K562 (cell line): ENCODE results near the gene FREM3. TPM values are rescaled to one million over a fixed set of nuclear protein-coding genes. Genes with fewer than 3 reads are reported as not detected.

Experiments used
- ATAC-seq: fragments of 200-7000 bp; cut with Tn5 transposase; 3 replicates; pipeline ENCODE4 v1.9.1; 2020; ENCODE audit warnings: moderate library complexity
- BruUV-seq: library from RNA; stranded (reverse); fragments of 400-500 nt; replicated peaks from 2 replicates; lab custom pipeline; 2021; lab: Mats Ljungman, UMichigan
- CTCF ChIA-PET: fragments of 300-600 bp; formaldehyde crosslinking; extraction: SDS; loops from one replicate; lab custom pipeline; 2021; ENCODE audit warnings: low intra/inter-chr PET ratio; lab: Yijun Ruan, JAX
- POLR2A ChIA-PET: fragments of 300-600, 350-650 bp; sonication (Branson Sonifier 250); formaldehyde crosslinking; extraction: SDS; loops from one replicate; lab custom pipeline; 2021; ENCODE audit warnings: antibody characterized with exemption, inconsistent platforms; lab: Yijun Ruan, JAX
- DNase-seq, 4 experiments: peaks; one replicate each; pipeline versions ENCODE4 v3.0.0 to v3.0.0-alpha.2; 2011 to 2018; ENCODE audit warnings: low spot score in 3 of 4, mixed read lengths in 3 of 4; ENCODE audit errors: extremely low read depth in 1 of 4
- FAIRE-seq: peaks from 2 replicates; lab custom pipeline; 2011; peaks lifted over from hg19 to GRCh38; lab: Jason Lieb, UNC
- H2AFZ ChIP-seq: 2 replicates; pipeline ENCODE4 v1.6.0; 2011; ENCODE audit warnings: low read depth, low read length, control low read depth, inconsistent platforms
- H3K27ac ChIP-seq: fragments of 200-600 bp; 3 replicates; pipeline ENCODE4 v1.8.0; 2011; ENCODE audit warnings: low read depth, mild to moderate bottlenecking, control low read depth, inconsistent platforms, low read length, moderate library complexity, mixed read lengths; ENCODE audit errors: extremely low read depth
- H3K27me3 ChIP-seq, 2 experiments: fragments of 300-600 bp in 1 of 2; 2 replicates in 1 of 2; 3 replicates in 1 of 2; pipeline versions ENCODE4 v1.6.0 to v1.8.0; 2011; ENCODE audit warnings: inconsistent platforms in 2 of 2, low read length in 2 of 2, mild to moderate bottlenecking in 1 of 2, mixed read lengths in 1 of 2, moderate library complexity in 1 of 2; ENCODE audit not compliant: control insufficient read depth in 2 of 2, insufficient read depth in 2 of 2
- H3K36me3 ChIP-seq: fragments of 300-600 bp; 3 replicates; pipeline ENCODE4 v1.8.0; 2011; ENCODE audit warnings: mild to moderate bottlenecking, low read length, inconsistent platforms; ENCODE audit not compliant: control insufficient read depth, insufficient read depth
- H3K4me1 ChIP-seq, 2 experiments: fragments of 200-600 bp in 1 of 2; replicated peaks in 1 of 2; 2 replicates in 1 of 2; 3 replicates in 1 of 2; pipeline versions ENCODE4 v1.5.1 to v1.8.0; 2011; ENCODE audit warnings: inconsistent platforms in 2 of 2, low read length in 2 of 2, mild to moderate bottlenecking in 1 of 2, mixed read lengths in 1 of 2, moderate library complexity in 1 of 2; ENCODE audit not compliant: control insufficient read depth in 2 of 2, insufficient read depth in 2 of 2
- H3K4me2 ChIP-seq: 2 replicates; pipeline ENCODE4 v1.6.1; 2011; ENCODE audit warnings: low read length, control low read depth, inconsistent platforms, mixed read lengths; ENCODE audit not compliant: insufficient read depth
- H3K4me3 ChIP-seq: fragments of 200-600 bp; sonication (generic), shearing (Covaris generic); 2 replicates; pipeline ENCODE4 v1.5.1; 2016; ENCODE audit warnings: control low read depth, inconsistent platforms
- H3K79me2 ChIP-seq: fragments of 200-600 bp; 3 replicates; pipeline ENCODE4 v1.8.0; 2011; ENCODE audit warnings: low read length, inconsistent platforms; ENCODE audit not compliant: control insufficient read depth, insufficient read depth
- H3K9ac ChIP-seq, 2 experiments: 2 replicates each; pipeline versions ENCODE4 v1.6.0 to v1.6.1; 2011; ENCODE audit warnings: low read depth in 2 of 2, low read length in 2 of 2, control low read depth in 1 of 2, inconsistent platforms in 1 of 2, mild to moderate bottlenecking in 1 of 2, mixed read lengths in 1 of 2; ENCODE audit not compliant: insufficient read depth in 1 of 2
- H3K9me1 ChIP-seq: one replicate; pipeline ENCODE4 v1.6.0; 2011; ENCODE audit warnings: inconsistent platforms, mild to moderate bottlenecking, low read length, moderate library complexity; ENCODE audit not compliant: control insufficient read depth, insufficient read depth
- H3K9me3 ChIP-seq: replicated peaks from 2 replicates; pipeline ENCODE4 v1.5.1; 2011; ENCODE audit warnings: low read depth, low read length, inconsistent platforms; ENCODE audit not compliant: control insufficient read depth, insufficient read depth
- H4K20me1 ChIP-seq: replicated peaks from 2 replicates; pipeline ENCODE4 v1.6.1; 2011; ENCODE audit warnings: low read length, inconsistent platforms, mixed read lengths; ENCODE audit not compliant: control insufficient read depth, insufficient read depth
- BRF1 ChIP-seq: IDR thresholded peaks from 3 replicates; pipeline ENCODE4 v1.6.1; 2011; ENCODE audit warnings: borderline replicate concordance, mild to moderate bottlenecking; ENCODE audit not compliant: insufficient read length; ENCODE audit errors: extremely low read depth
- CHD4 ChIP-seq: fragments of 200-600 bp; sonication (generic); IDR thresholded peaks from 3 replicates; pipeline ENCODE4 v1.6.1; 2012; ENCODE audit warnings: low read depth, mild to moderate bottlenecking, mixed read lengths, low read length, inconsistent platforms; ENCODE audit not compliant: insufficient read depth, insufficient replicate concordance, poor library complexity, severe bottlenecking
- CREM ChIP-seq: IDR thresholded peaks from 2 replicates; pipeline ENCODE4 v1.6.1; 2014; ENCODE audit warnings: antibody characterized with exemption, low read depth
- KAT8 ChIP-seq: fragments of 450-650 bp; IDR thresholded peaks from 2 replicates; pipeline ENCODE4 v1.6.1; 2016; ENCODE audit warnings: low read depth, mild to moderate bottlenecking
- MBD2 ChIP-seq: sonication (generic); IDR thresholded peaks from 2 replicates; pipeline ENCODE4 v1.6.1; 2016; ENCODE audit warnings: low read depth, borderline replicate concordance
- MTA1 ChIP-seq: fragments of 450-650 bp; IDR thresholded peaks from 2 replicates; pipeline ENCODE4 v1.6.1; 2017; ENCODE audit warnings: borderline replicate concordance
- NBN ChIP-seq: fragments of 450-650 bp; IDR thresholded peaks from 2 replicates; pipeline ENCODE4 v1.6.1; 2016; ENCODE audit warnings: low read depth, mild to moderate bottlenecking
- PTBP1 ChIP-seq: fragments of 200-400 bp; formaldehyde crosslinking; IDR thresholded peaks from 2 replicates; pipeline ENCODE4 v1.6.1; 2017; ENCODE audit warnings: low read depth, low read length
- RB1 ChIP-seq: fragments of 450-650 bp; IDR thresholded peaks from 2 replicates; pipeline ENCODE4 v1.6.1; 2017; ENCODE audit warnings: low read depth, mild to moderate bottlenecking
- STAG1 ChIP-seq: sonication (generic); formaldehyde crosslinking; IDR thresholded peaks from 2 replicates; pipeline ENCODE4 v1.5.0; 2020; ENCODE audit warnings: missing genetic modification reagents, borderline replicate concordance
- XRCC5 ChIP-seq: fragments of 200-400 bp; formaldehyde crosslinking; IDR thresholded peaks from 2 replicates; pipeline ENCODE4 v1.6.1; 2017; ENCODE audit warnings: low read depth, mild to moderate bottlenecking, low read length
- YY1 ChIP-seq, 3 experiments: IDR thresholded peaks; 2 replicates each; pipeline ENCODE4 v1.6.1; 2011; ENCODE audit warnings: low read length in 2 of 3, mild to moderate bottlenecking in 2 of 3, moderate library complexity in 2 of 3, borderline replicate concordance in 1 of 3, control low read depth in 1 of 3, low read depth in 1 of 3; ENCODE audit not compliant: insufficient read depth in 3 of 3, insufficient replicate concordance in 2 of 3, control insufficient read depth in 1 of 3, insufficient read length in 1 of 3; ENCODE audit errors: extremely low read depth in 1 of 3
- ZNF124 ChIP-seq: sonication (generic); formaldehyde crosslinking; IDR thresholded peaks from 2 replicates; pipeline ENCODE4 v1.8.1; 2022; ENCODE audit warnings: missing genetic modification reagents
- ZNF133 ChIP-seq: fragments of 250-450 bp; sonication (Bioruptor Pico); IDR thresholded peaks from 2 replicates; pipeline ENCODE4 v1.4.0; 2020; ENCODE audit warnings: mild to moderate bottlenecking
- ZNF354B ChIP-seq: fragments of 250-450 bp; sonication (Bioruptor Pico); IDR thresholded peaks from 2 replicates; pipeline ENCODE4 v1.4.0; 2020
- ZNF695 ChIP-seq: fragments of 450-650 bp; formaldehyde crosslinking; IDR thresholded peaks from 2 replicates; pipeline ENCODE4 v1.4.0; 2020; ENCODE audit warnings: mild to moderate bottlenecking, moderate library complexity
- WGBS: fragments of 100-300 bp; shearing (Covaris generic); methylation state at CpG from one replicate; pipeline ENCODE4 v1.1.6; 2016; ENCODE audit warnings: low coverage, mixed read lengths; ENCODE audit not compliant: insufficient coverage; ENCODE audit errors: missing lambda C conversion rate; 5-methylcytosine and 5-hydroxymethylcytosine counted together
- in situ Hi-C: fragments of 300-500 bp; cut with MboI; formaldehyde crosslinking; loops from 4 replicates; pipeline ENCODE4 v1.15.0; 2018; ENCODE audit warnings: inconsistent platforms, mixed read lengths
- intact Hi-C: fragments of 100-400 bp; cut with micrococcal nuclease; formaldehyde crosslinking; loops from 2 replicates; pipeline ENCODE4 v1.14.2; 2022
- polyA plus RNA-seq, 8 experiments: library from polyadenylated mRNA; depleted of rRNA in 4 of 8; stranded (reverse) in 5 of 8; unstranded in 3 of 8; fragments of >200 nt; fragmentation: Nextera tagmentation in 2 of 8; fragmentation: Illumina TruSeq in 1 of 8; extraction: Ambion mirVana in 2 of 8; extraction: Trizol in 1 of 8; gene quantifications; 2 replicates each; pipeline versions ENCODE4 v1.2.1 to v1.2.3, GENCODE V29; 2011 to 2014; ENCODE audit warnings: inconsistent platforms in 1 of 8, missing spikeins in 1 of 8
- total RNA-seq, 7 experiments: library from RNA; depleted of rRNA in 6 of 7; stranded (reverse); fragments of >200 nt in 6 of 7; fragmentation: Illumina TruSeq in 2 of 7; extraction: Trizol in 2 of 7; gene quantifications; 2 replicates each; pipeline versions ENCODE4 v1.2.1 to v1.2.3, GENCODE V29; 2011 to 2021; ENCODE audit warnings: low replicate concordance in 1 of 7
- TF ChIP-seq, protein P1 (sequence below), 2 experiments: fragments of 250-450 bp in 1 of 2; fragments of 450-650 bp in 1 of 2; sonication (Bioruptor Pico) in 1 of 2; IDR thresholded peaks; 2 replicates each; pipeline versions ENCODE4 v1.6.1 to v1.8.0; 2016 to 2021; ENCODE audit warnings: mild to moderate bottlenecking in 2 of 2, moderate library complexity in 2 of 2, missing compliant biosample characterization in 1 of 2, missing genetic modification characterization in 1 of 2
- TF ChIP-seq, protein P2 (sequence below): fragments of 250-450 bp; sonication (Bioruptor Pico); IDR thresholded peaks from 2 replicates; pipeline ENCODE4 v1.8.0; 2022; ENCODE audit warnings: moderate library complexity, mild to moderate bottlenecking, inconsistent platforms

Gene FREM3
- total and polyA plus RNA-seq, 9 of the 15 experiments (the other 6 are each of a cell fraction or from before 2014, with no cell fraction given), result not detected

DNA sequence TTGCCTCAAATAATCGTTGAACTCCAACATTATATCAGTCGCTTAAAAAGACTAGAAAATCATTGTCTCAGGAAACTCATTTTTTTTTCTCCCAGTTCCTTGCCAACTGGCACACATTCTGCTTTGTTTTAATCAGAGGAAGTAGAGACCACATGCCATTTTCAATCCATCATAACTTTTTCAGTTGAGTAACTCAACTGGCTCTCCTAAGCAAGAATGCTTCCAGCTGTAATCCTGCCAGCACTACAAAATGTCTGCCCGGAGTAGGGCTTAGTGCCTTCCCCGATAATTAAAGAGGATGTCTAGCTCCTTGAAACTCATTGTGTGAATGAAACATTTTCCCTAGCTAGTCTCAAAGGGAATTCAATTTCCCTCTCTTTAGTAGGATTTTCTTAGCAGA is 33.0 kb downstream of the FREM3 start:
- intact Hi-C loops, result no loop called here

More for the DNA sequence above, 33.0 kb downstream of the FREM3 start:
- POLR2A ChIA-PET, result no interaction called here
- BruUV-seq, result no TSS peak
- Histone ChIP-seq H3K27ac (no peak overlapping the region), H3K4me1 (no peaks in the 10 kb centered on the region), H2AFZ (no peak overlapping the region), H3K79me2 (no peaks in the 10 kb centered on the region), H3K4me3 (no peak overlapping the region), H3K36me3 (no peaks in the 10 kb centered on the region), H3K27me3 (no peaks in the 10 kb centered on the region), H3K9me1 (no peaks in the 10 kb centered on the region), H3K4me2 (no peak overlapping the region), H4K20me1 (no peaks in the 10 kb centered on the region), H3K9me3 (no peaks in the 10 kb centered on the region), H3K9ac (no peak overlapping the region)
- CTCF ChIA-PET, result no interaction called here
- DNase-seq (no peak), ATAC-seq (no peak), FAIRE-seq (no peak)
- in situ Hi-C loops, result no loop called here
- TF ChIP-seq YY1 (IDR thresholded peaks at IDR 0.05; ENCODE audit: borderline replicate concordance in 1 of 3, control insufficient read depth in 1 of 3, extremely low read depth in 1 of 3, insufficient read depth in 3 of 3, insufficient read length in 1 of 3, insufficient replicate concordance in 2 of 3, low read depth in 1 of 3, low read length in 2 of 3) (no peak), ZNF354B (CRISPR knock-in tag) (no peak), STAG1 (CRISPR knock-in tag) (no peak), ZNF695 (CRISPR knock-in tag) (no peak), RB1 (no peak), ZNF133 (CRISPR knock-in tag) (no peak), KAT8 (no peak), BRF1 (no peak), NBN (no peak), XRCC5 (no peak), MBD2 (no peak), ZNF124 (CRISPR knock-in tag) (no peak), CHD4 (no peak), MTA1 (no peak), PTBP1 (no peak), CREM (no peak)
- TF ChIP-seq, protein P1, sequence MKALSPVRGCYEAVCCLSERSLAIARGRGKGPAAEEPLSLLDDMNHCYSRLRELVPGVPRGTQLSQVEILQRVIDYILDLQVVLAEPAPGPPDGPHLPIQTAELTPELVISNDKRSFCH (CRISPR knock-in tag; IDR thresholded peaks at IDR 0.05), result no peak
- TF ChIP-seq, protein P1 (tag; IDR thresholded peaks at IDR 0.05), result no peak
- TF ChIP-seq, protein P2, sequence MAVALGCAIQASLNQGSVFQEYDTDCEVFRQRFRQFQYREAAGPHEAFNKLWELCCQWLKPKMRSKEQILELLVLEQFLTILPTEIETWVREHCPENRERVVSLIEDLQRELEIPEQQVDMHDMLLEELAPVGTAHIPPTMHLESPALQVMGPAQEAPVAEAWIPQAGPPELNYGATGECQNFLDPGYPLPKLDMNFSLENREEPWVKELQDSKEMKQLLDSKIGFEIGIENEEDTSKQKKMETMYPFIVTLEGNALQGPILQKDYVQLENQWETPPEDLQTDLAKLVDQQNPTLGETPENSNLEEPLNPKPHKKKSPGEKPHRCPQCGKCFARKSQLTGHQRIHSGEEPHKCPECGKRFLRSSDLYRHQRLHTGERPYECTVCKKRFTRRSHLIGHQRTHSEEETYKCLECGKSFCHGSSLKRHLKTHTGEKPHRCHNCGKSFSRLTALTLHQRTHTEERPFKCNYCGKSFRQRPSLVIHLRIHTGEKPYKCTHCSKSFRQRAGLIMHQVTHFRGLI, result no peak
- 4% methylated on average over 4 of the region's 4 CpGs for WGBS
